Skeletal muscle tissue (tissue), 4 donors: ENCODE results near the gene EP400. TPM values are rescaled to one million over a fixed set of nuclear protein-coding genes. Genes with fewer than 3 reads are reported as not detected.

Experiments
- H3K27ac ChIP-seq: one replicate; pipeline ENCODE4 v1.7.0; 2013; ENCODE audit warnings: mild to moderate bottlenecking, low read depth, low read length, inconsistent platforms
- H3K27me3 ChIP-seq, 3 donors: one replicate each; pipeline ENCODE4 v1.7.0; 2013; ENCODE audit warnings: low read length in 3 of 3; ENCODE audit not compliant: control insufficient read depth in 3 of 3, insufficient read depth in 3 of 3
- H3K36me3 ChIP-seq, 3 donors: one replicate each; pipeline ENCODE4 v1.7.0; 2013; ENCODE audit warnings: low read length in 3 of 3; ENCODE audit not compliant: control insufficient read depth in 3 of 3, insufficient read depth in 3 of 3
- H3K4me1 ChIP-seq, 3 donors: one replicate each; pipeline ENCODE4 v1.7.0; 2013; ENCODE audit warnings: low read length in 3 of 3, mild to moderate bottlenecking in 3 of 3; ENCODE audit not compliant: control insufficient read depth in 3 of 3, insufficient read depth in 3 of 3
- H3K4me3 ChIP-seq, 3 donors: one replicate each; pipeline ENCODE4 v1.7.0; 2013; ENCODE audit warnings: low read length in 3 of 3
- H3K9ac ChIP-seq, 3 donors: one replicate each; pipeline ENCODE4 v1.7.0; 2013; ENCODE audit warnings: low read length in 3 of 3, mild to moderate bottlenecking in 3 of 3, moderate library complexity in 2 of 3, low read depth in 1 of 3
- H3K9me3 ChIP-seq, 3 donors: one replicate each; pipeline ENCODE4 v1.7.0; 2013; ENCODE audit warnings: low read length in 3 of 3; ENCODE audit not compliant: control insufficient read depth in 3 of 3
- total RNA-seq: library from RNA; depleted of rRNA; stranded (reverse); fragments of >200 nt; gene quantifications from one replicate; pipeline ENCODE4 v1.2.3, GENCODE V29; 2014
- donor health status: Osteomylitis.

EP400 gene
- total RNA-seq, 1 donor from 2014 or later: 11.0 TPM

GRCh38 chr12:131928711-131929580 is 20.8 kb upstream of the EP400 start, which contains the start of gene PUS1:
Gene PUS1 (plus strand): TSS chr12:131929276. CDS start chr12:131929723, 447 bp downstream.
- Histone ChIP-seq H3K4me1 (peaks cover 11 to 14% (median 14%) of the 10 kb centered on the region in 3 donors), H3K4me3 (peak within 1 kb of the TSS; percentile 72 to 88 (median 83)), H3K27me3 (no peaks in the 10 kb centered on the region), H3K36me3 (peaks cover 18 to 24% (median 21%) of the 10 kb centered on the region in 3 donors), H3K9me3 (no peaks in the 10 kb centered on the region), H3K27ac (peak within 1 kb of the TSS; percentile 47), H3K9ac (peak within 1 kb of the TSS; percentile 72 to 84 (median 80))

- Histone ChIP-seq H3K27ac (no peak overlapping the region), H3K9me3 (no peaks in the 10 kb centered on the region), H3K36me3 (peaks cover 25 to 32% (median 28%) of the 10 kb centered on the region in 3 donors), H3K9ac (peak overlapping the region; percentile 72 to 84 (median 80)), H3K27me3 (no peaks in the 10 kb centered on the region), H3K4me3 (peak overlapping the region; percentile 72 to 88 (median 83)), H3K4me1 (peaks cover 8 to 14% (median 8%) of the 10 kb centered on the region in 3 donors)
Observed at GRCh38 chr12:131929581-131930456, 19.9 kb upstream of the EP400 start.

- peaks cover 6 to 14% (median 7%) of the 10 kb centered on the region in 3 donors for H3K4me1 ChIP-seq
- peaks cover 26 to 35% (median 32%) of the 10 kb centered on the region in 3 donors for H3K36me3 ChIP-seq
- H3K27me3 ChIP-seq: no peaks in the 10 kb centered on the region
- H3K9me3 ChIP-seq: no peaks in the 10 kb centered on the region
- no peak overlapping the region for H3K27ac ChIP-seq
- peak overlapping the region; percentile 72 to 80 (median 74) for H3K9ac ChIP-seq
- H3K4me3 ChIP-seq: peak overlapping the region; percentile 49 to 88 (median 83)
Observed at GRCh38 chr12:131930510-131930909, 19.2 kb upstream of the EP400 start.

GRCh38 chr12:131933387-131933786 is 16.4 kb upstream of the EP400 start:
- peaks cover 6 to 14% (median 7%) of the 10 kb centered on the region in 3 donors for H3K4me1 ChIP-seq
- no peak overlapping the region for H3K27ac ChIP-seq
- no peak overlapping the region for H3K9ac ChIP-seq
- H3K27me3 ChIP-seq: no peaks in the 10 kb centered on the region
- peaks cover 26 to 35% (median 34%) of the 10 kb centered on the region in 3 donors for H3K36me3 ChIP-seq
- H3K4me3 ChIP-seq: no peak overlapping the region
- no peaks in the 10 kb centered on the region for H3K9me3 ChIP-seq

GRCh38 chr12:131934535-131934934 is 15.2 kb upstream of the EP400 start:
- Histone ChIP-seq H3K9ac (no peak overlapping the region), H3K27ac (no peak overlapping the region), H3K4me3 (no peak overlapping the region), H3K9me3 (no peaks in the 10 kb centered on the region), H3K36me3 (peaks cover 28 to 40% (median 37%) of the 10 kb centered on the region in 3 donors), H3K27me3 (no peaks in the 10 kb centered on the region), H3K4me1 (peaks cover 6 to 11% (median 7%) of the 10 kb centered on the region in 3 donors)

GRCh38 chr12:131938082-131938481 is 11.7 kb upstream of the EP400 start:
- H3K4me3 ChIP-seq: no peak overlapping the region
- H3K4me1 ChIP-seq: no peaks in the 10 kb centered on the region
- H3K27me3 ChIP-seq: no peaks in the 10 kb centered on the region
- no peak overlapping the region for H3K9ac ChIP-seq
- H3K27ac ChIP-seq: no peak overlapping the region
- no peaks in the 10 kb centered on the region for H3K9me3 ChIP-seq
- peaks cover 32 to 47% (median 36%) of the 10 kb centered on the region in 3 donors for H3K36me3 ChIP-seq

GRCh38 chr12:131939007-131939406 is 10.7 kb upstream of the EP400 start:
- no peaks in the 10 kb centered on the region for H3K4me1 ChIP-seq
- peaks cover 29 to 38% (median 31%) of the 10 kb centered on the region in 3 donors for H3K36me3 ChIP-seq
- H3K9me3 ChIP-seq: no peaks in the 10 kb centered on the region
- no peak overlapping the region for H3K4me3 ChIP-seq
- no peaks in the 10 kb centered on the region for H3K27me3 ChIP-seq
- H3K9ac ChIP-seq: no peak overlapping the region
- H3K27ac ChIP-seq: no peak overlapping the region

GRCh38 chr12:131940141-131940547 is 9.6 kb upstream of the EP400 start:
- no peak overlapping the region for H3K9ac ChIP-seq
- H3K27me3 ChIP-seq: no peaks in the 10 kb centered on the region
- H3K4me3 ChIP-seq: no peak overlapping the region
- H3K36me3 ChIP-seq: peaks cover 22 to 32% (median 28%) of the 10 kb centered on the region in 3 donors
- no peaks in the 10 kb centered on the region for H3K9me3 ChIP-seq
- no peaks in the 10 kb centered on the region for H3K4me1 ChIP-seq
- no peak overlapping the region for H3K27ac ChIP-seq

- peaks cover 22 to 32% (median 27%) of the 10 kb centered on the region in 3 donors for H3K36me3 ChIP-seq
Observed at GRCh38 chr12:131941116-131941986, 8.4 kb upstream of the EP400 start.

More at GRCh38 chr12:131941116-131941986, 8.4 kb upstream of the EP400 start:
- Histone ChIP-seq H3K4me1 (no peaks in the 10 kb centered on the region), H3K4me3 (no peak overlapping the region), H3K27me3 (no peaks in the 10 kb centered on the region), H3K27ac (no peak overlapping the region), H3K9ac (no peak overlapping the region), H3K9me3 (no peaks in the 10 kb centered on the region)
